GM18867 (cell line): Measurements from ENCODE around the gene PDSS2.

Experiments used
- ATAC-seq: cut with Tn5 transposase; IDR thresholded peaks from one replicate; pipeline ENCODE4 v1.9.1; 2021; ENCODE audit warnings: mild to moderate bottlenecking, moderate library complexity; ENCODE audit not compliant: unreplicated experiment

Gene PDSS2

DNA sequence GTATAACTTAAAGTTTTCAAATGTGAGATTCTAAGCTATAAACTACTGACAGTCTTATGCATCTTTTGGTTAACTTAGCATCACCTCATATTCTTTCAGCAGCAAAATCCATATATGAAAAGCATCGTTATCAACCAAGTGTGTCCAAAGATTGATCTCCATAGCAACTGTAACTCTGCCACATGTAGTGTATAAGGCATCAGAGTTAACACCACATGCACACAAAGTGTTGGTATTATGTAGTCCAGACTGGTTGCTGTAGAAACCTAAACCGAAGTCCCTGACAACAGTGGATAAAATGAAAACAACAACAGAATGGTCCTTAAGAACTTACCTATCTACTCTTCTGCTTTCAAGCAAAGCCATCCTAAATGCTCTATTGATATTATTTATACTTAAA is 39.6 kb downstream of the PDSS2 start:
- no peak for ATAC-seq

- ATAC-seq, result peak; percentile 50
These were observed 41.2 kb downstream of the PDSS2 start for GRCh38 chr6:107418118-107418517.

GRCh38 chr6:107416145-107416544 is 43.2 kb downstream of the PDSS2 start:
- no peak for ATAC-seq

DNA sequence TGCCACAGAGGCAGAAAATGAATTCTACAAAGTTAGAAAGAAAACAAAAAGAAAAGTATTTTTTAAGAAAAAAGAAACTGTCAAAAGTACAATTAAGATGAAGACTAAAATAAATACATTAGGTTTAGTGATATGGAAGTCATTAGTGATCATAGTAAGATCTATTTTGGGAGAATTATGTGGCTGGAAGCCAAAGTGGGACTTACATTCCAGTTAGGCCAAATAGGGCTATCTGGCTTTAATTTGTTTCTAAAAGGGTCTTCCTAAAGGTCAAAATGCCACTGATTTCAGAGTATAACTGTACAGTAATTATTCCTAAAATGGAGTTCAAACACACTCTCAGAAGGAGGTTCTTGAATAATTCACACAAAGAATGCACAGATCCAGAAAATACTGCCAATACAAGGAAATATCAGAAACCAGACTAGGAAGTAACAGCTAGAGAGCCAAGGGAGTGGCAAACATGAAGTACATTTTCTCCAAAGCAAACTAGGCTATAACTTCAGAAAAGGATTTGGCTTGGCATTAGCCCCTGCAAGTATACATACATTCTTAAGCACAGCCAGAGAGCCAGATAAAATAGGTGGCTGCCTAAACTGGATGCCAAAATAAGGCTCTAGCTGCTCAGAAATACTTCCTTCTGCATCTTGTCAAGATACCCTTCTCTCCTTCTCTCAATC is 45.3 kb downstream of the PDSS2 start:
- ATAC-seq, result no peak

- no peak for ATAC-seq
These were observed 48.2 kb downstream of the PDSS2 start for GRCh38 chr6:107411161-107411560.

DNA sequence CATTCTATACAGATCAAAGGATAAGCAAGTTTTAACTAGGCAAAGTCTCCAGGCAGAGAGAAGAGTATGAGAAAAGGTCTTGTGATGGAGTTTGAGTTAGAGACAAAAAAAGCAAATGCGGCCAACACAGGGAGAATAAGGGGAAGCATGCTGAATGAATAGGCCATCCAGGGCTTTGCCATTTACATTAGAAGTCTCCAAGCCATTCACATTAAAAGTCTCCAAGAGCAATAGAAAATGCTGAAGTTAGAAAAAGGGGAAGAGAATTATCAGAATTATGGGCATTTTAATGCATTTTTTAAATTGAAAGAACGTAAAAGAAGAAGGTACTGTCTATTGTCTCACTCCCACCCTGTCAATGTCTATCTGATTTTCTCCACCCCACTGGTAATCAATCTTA is 49.4 kb downstream of the PDSS2 start:
- ATAC-seq, result no peak

- no peak for ATAC-seq
These were observed 50.6 kb downstream of the PDSS2 start for GRCh38 chr6:107408714-107409113.

DNA sequence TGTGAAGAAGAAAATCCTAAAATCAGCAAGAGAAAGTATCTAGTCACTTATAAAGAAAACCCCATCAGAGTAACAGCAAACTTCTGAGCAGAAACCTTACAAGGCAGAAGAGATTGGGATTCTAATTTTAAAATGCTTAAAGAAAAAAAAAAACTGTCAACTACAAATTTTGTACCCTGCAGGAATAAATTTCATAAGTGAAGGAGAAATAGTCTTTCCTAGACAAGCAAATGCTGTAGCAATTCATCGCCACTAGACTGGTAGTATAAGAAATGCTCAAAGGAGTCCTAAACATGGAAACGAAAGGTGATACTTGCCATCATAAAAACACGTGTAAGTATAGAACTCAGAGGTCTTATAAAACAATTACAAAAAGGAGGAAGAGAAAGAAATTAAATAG is 54.4 kb downstream of the PDSS2 start:
- ATAC-seq, result no peak

- ATAC-seq, result no peak
These were observed 56.8 kb downstream of the PDSS2 start for GRCh38 chr6:107402533-107402932.

DNA sequence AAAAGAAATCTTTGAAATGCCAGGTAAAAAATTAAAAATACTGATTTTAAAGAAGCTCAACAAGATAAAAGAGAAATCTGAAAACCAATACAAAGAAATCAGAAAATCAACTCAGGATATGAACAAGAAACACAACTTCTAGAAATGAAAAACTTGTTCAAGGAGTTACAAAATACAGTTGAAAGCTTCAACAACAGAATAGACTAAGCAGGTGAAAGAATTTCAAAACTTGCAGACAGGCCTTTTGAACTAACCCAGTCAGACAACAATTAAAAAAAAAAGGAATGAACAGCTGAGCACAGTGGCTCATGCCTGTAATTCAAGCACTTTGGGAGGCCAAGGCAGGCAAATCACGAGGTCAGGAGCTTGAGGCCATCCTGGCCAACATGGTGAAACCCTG is 57.8 kb downstream of the PDSS2 start:
- no peak for ATAC-seq

GRCh38 chr6:107400616-107401147 is 58.7 kb downstream of the PDSS2 start:
- no peak for ATAC-seq

DNA sequence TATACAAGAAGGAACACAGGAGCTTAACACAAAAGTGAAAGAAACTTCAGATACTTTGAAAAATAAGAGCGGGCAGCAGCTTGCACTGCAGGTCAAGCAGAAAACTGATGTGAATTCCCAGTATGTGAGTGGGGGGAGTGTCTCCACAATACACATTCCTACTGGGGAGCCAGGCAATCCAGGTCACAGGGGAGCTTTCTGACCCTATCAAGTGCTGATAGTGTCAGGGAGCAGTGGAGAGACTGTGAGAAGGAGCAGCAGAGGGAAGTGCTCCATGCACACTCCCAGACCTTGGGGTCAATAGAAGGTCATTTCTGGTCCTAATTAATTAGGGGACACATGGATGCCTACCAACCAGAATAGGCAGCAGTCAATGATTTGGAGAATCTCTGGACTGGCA is 59.4 kb downstream of the PDSS2 start:
- no peak for ATAC-seq

DNA sequence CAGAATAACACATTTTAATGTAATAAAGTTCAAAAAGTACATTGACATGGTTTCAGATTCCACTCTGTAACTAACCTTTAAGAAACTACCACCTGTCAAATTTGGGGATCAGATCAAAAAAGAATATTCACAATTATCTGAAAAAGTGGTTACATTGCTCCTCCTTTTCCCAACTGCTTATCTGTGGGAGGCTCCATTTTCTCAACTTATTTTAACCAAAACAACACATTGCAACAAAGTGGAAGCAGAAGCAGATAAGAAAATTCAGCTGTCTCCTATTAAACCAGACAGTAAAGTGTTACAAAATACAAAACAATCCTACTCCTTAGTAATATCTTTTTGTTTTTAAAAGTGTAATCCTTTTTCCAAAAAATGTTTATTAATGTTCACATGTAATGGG is 61.4 kb downstream of the PDSS2 start:
- ATAC-seq, result no peak

DNA sequence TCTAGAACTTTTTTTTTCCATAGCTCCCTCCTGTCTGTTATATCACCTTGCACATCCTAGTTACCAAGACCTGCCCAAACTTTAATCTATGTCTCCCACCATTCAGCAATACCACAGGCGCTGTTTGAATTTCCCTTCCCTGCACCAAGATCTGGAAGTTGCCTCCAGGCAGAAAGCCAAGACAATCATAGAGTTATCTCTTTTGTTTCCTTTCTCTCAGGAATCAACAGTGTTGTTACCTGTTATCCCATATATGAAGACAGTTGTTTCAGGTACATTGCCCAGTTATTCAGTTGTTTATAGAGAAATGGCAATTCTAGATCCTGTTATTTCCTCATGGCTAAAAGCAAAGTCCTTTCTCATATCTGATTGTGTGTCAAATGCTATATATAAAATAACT is 63.2 kb downstream of the PDSS2 start:
- no peak for ATAC-seq

- ATAC-seq, result no peak
These were observed 67.3 kb downstream of the PDSS2 start for GRCh38 chr6:107392069-107392468.

DNA sequence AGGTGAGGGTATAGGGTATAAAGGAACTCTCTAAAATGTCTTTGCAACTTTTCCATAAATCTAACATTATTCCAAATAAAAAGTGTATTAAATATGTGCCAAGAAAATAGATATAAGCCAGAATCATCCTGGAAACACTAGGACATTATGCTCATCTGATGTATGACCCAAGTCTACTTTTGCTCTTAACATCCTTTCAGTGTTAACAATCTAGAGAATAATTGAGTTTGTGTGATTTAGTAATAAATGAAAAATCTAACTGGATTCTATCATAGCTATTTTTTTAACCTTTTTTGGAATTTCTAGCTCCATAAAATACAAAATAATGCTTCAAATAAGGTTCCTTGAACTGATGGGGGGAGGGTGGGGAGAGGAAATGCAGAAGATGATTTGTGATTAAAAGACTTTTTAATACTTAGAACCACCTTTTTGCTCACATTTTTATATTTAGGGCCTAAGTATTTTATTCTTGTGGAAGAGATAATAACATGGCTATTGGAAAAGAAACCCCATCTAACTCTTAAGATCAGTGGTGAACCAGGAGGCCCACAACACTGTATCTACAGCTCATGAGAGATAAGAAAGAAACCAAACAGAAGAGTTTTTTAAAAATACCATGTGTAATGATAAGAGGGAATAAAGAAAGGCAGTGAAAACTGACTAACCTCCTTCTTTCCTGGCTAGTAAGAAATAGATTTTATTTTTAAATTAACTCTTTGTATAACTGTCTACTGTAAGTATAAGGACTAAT is 68.5 kb downstream of the PDSS2 start:
- no peak for ATAC-seq

DNA sequence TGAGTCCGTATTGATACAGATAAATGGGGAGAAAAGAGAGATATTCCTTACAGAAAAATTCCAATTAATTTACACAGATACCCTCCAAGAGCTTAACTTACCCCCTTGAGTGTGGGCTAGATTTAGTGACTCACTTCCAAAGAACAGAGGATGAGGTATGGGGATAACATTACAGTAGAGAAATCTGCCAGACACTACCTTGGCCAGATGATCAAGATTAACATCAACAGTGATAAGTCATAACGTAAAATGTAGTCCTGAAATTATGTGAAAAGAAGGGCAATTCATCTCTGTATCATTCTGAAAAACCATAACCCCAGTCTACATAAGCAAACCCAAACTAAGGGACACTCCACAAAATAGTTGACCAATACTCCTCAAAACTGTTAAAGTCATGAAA is 69.3 kb downstream of the PDSS2 start:
- no peak for ATAC-seq

DNA sequence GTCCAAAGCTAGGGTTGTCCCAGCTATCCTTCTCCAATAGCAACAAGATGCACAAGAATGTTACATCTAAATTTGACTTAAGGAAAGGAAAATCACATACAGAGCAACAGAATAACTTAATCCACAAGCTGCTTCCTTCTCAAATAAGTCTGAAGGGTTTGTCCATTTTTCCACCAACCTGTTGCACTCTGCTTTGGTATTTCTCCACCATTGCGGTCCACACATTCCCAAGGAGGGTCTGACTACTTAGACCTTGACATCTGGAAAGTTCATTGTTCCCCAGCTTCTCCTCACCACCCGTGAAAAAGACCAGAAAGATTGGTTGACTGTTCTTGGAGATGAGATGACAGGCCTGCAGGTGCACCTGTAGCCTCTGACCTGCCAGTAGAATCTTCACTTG is 72.5 kb downstream of the PDSS2 start:
- no peak for ATAC-seq

DNA sequence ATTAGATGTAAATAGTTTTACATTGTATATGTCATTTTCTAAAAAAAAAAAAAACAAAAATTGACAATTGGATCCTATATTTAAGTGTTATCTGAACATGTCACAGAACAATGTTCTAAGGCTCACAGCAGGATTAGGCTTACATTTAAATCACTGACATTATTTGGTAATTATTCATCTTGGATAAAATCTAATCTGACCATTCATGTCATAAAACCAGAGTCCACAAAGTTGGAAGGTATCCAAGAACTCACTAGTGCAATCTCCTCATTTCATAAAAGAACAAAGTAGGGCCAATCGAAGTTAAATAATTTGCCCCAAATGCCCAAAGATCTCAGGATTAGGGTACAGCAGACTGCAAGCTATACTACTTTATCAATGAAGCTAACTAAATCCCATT is 73.0 kb downstream of the PDSS2 start:
- no peak for ATAC-seq

GRCh38 chr6:107383705-107384104 is 75.7 kb downstream of the PDSS2 start:
- ATAC-seq, result no peak

DNA sequence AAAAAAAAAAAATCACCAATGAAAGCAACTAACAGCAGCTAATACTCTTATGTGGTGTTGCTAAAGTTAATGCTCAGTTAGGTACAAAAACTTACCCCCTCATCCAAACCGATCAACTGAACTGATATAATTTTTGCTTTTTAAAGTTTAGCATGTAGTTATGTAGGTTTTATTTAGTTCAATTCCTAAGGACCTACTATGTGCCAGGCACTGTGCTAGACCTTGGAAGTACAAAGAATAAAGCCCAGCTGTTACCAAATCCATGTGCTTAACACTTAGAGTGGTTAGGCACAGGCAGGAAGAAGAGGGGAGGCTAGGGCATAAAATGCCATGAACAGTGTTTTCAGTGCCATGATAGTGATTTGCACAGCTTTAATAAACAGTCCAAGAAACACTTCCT is 85.1 kb downstream of the PDSS2 start:
- no peak for ATAC-seq

- ATAC-seq, result no peak
These were observed 89.9 kb downstream of the PDSS2 start for GRCh38 chr6:107369493-107369892.
